Mucosa of descending colon (tissue), 3 donors: ENCODE results near the gene ZNF565. TPM values are rescaled to one million over a fixed set of nuclear protein-coding genes. Genes with fewer than 3 reads are reported as not detected.

Experiments
- ATAC-seq: fragments of 200-7000 bp; cut with Tn5 transposase; one replicate; pipeline ENCODE4 v1.9.1; 2020; ENCODE audit warnings: mild to moderate bottlenecking, moderate library complexity
- DNase-seq, 3 donors: peaks; one replicate each; pipeline ENCODE4 v3.0.0-alpha.2; 2020
- H3K36me3 ChIP-seq: fragments of 200-600 bp; one replicate; pipeline ENCODE4 v1.8.0; 2021; ENCODE audit warnings: low read depth, mild to moderate bottlenecking
- H3K4me1 ChIP-seq: fragments of 200-600 bp; one replicate; pipeline ENCODE4 v1.8.0; 2021; ENCODE audit warnings: low read depth, mild to moderate bottlenecking
- H3K4me3 ChIP-seq: fragments of 200-600 bp; one replicate; pipeline ENCODE4 v1.8.0; 2021; ENCODE audit warnings: mild to moderate bottlenecking
- H3K9me3 ChIP-seq: fragments of 200-600 bp; one replicate; pipeline ENCODE4 v1.8.0; 2021; ENCODE audit warnings: mild to moderate bottlenecking
- CTCF ChIP-seq: fragments of 200-600 bp; IDR thresholded peaks from one replicate; pipeline ENCODE4 v1.8.0; 2022; ENCODE audit warnings: antibody characterized with exemption, mild to moderate bottlenecking
- intact Hi-C, 2 donors: fragments of 100-400 bp; cut with DNase I in 1 of 2; cut with micrococcal nuclease in 1 of 2; formaldehyde crosslinking; loops; one replicate each; pipeline versions ENCODE4 v1.11.0 to v1.11.1; 2022; cut with DNase I, micrococcal nuclease
- total RNA-seq, 3 donors: library from RNA; stranded (reverse); fragmentation: NEBNext Ultra II Directional in 2 of 3; extraction: Animal tissue kit (Norgen Biotek cat#: 25700) in 2 of 3; gene quantifications; one replicate each; pipeline versions ENCODE4 v1.2.1 to v1.2.4, GENCODE V29; 2021 to 2023
- donor health status: DM: no; HTN: no; CAD: no; lungs with moderate emphysema.
- donor health status: DM: no; HTN: no; CAD: no.
- donor health status: DM: no; HTN: yes; CAD: no.

The ZNF565 gene
- total RNA-seq, 3 donors from 2014 or later = 2.9 to 7.8 (median 3.1) TPM

GRCh38 chr19:36256064-36256463 is 41.6 kb upstream of the ZNF565 start:
- H3K4me1 ChIP-seq = no peaks in the 10 kb centered on the region
- H3K9me3 ChIP-seq = peaks cover 53% of the 10 kb centered on the region
- H3K4me3 ChIP-seq = no peak overlapping the region
- ATAC-seq (no peak), DNase-seq (no peak)
- no peaks in the 10 kb centered on the region for H3K36me3 ChIP-seq
- no peak for TF ChIP-seq CTCF
- intact Hi-C loops = no loop called here

GRCh38 chr19:36255316-36255715 is 40.9 kb upstream of the ZNF565 start:
- peaks cover 58% of the 10 kb centered on the region for H3K9me3 ChIP-seq
- ATAC-seq (no peak), DNase-seq (no peak)
- intact Hi-C loops = no loop called here
- TF ChIP-seq CTCF = no peak
- no peak overlapping the region for H3K4me3 ChIP-seq
- H3K4me1 ChIP-seq = no peaks in the 10 kb centered on the region
- H3K36me3 ChIP-seq = no peaks in the 10 kb centered on the region

GRCh38 chr19:36254848-36255247 is 40.4 kb upstream of the ZNF565 start:
- intact Hi-C loops = no loop called here
- Histone ChIP-seq H3K36me3 (no peaks in the 10 kb centered on the region), H3K4me3 (no peak overlapping the region), H3K9me3 (peaks cover 63% of the 10 kb centered on the region), H3K4me1 (no peaks in the 10 kb centered on the region)
- DNase-seq (no peak), ATAC-seq (no peak)
- TF ChIP-seq CTCF = no peak

- intact Hi-C loops = no loop called here
- DNase-seq (no peak), ATAC-seq (no peak)
- Histone ChIP-seq H3K9me3 (peaks cover 53% of the 10 kb centered on the region), H3K36me3 (no peaks in the 10 kb centered on the region), H3K4me1 (no peaks in the 10 kb centered on the region), H3K4me3 (no peak overlapping the region)
- TF ChIP-seq CTCF = no peak
Measured at GRCh38 chr19:36252047-36252446, 37.6 kb upstream of the ZNF565 start.

GRCh38 chr19:36246006-36246481 is 31.6 kb upstream of the ZNF565 start:
- ATAC-seq = no peak
- intact Hi-C loops = no loop called here
- Histone ChIP-seq H3K36me3 (no peaks in the 10 kb centered on the region), H3K4me1 (no peaks in the 10 kb centered on the region), H3K4me3 (no peak overlapping the region), H3K9me3 (peaks cover 61% of the 10 kb centered on the region)
- DNase-seq = no peak
- no peak for TF ChIP-seq CTCF
